ENCODE results near the gene TENM3.

The TENM3 gene

GRCh38 chr4:182221987-182222386 lies 21.2 kb upstream of the TENM3 start:
- Histone ChIP-seq H3K9me3 (ENCODE audit: control insufficient read depth, insufficient read depth, low read length) (no peaks in the 10 kb centered on the region), H3K27ac (ENCODE audit: low read depth, low read length) (no peak overlapping the region), H3K27me3 (ENCODE audit: control insufficient read depth, low read length) (no peaks in the 10 kb centered on the region), H3K79me2 (ENCODE audit: control insufficient read depth, low read length) (no peaks in the 10 kb centered on the region), H3K4me3 (ENCODE audit: low read length) (no peak overlapping the region), H3K9me2 (replicated peaks; ENCODE audit: control insufficient read depth, low read length) (no peaks in the 10 kb centered on the region), H3K4me1 (ENCODE audit: control insufficient read depth, low read length) (no peaks in the 10 kb centered on the region), H3K36me3 (ENCODE audit: control insufficient read depth, low read length) (no peaks in the 10 kb centered on the region), H3K4me2 (ENCODE audit: low read length) (no peak overlapping the region), H3F3A (ENCODE audit: control insufficient read depth, insufficient read depth) (no peaks in the 10 kb centered on the region), H4K20me1 (ENCODE audit: control insufficient read depth, insufficient read depth, low read depth, low read length) (no peaks in the 10 kb centered on the region)
- TF ChIP-seq EZH2phosphoT487 (IDR thresholded peaks at IDR 0.05; ENCODE audit: borderline replicate concordance, low read length) (no peak), CTCF (IDR thresholded peaks at IDR 0.05; ENCODE audit: low read depth, low read length, poor library complexity, severe bottlenecking) (no peak)

DNA sequence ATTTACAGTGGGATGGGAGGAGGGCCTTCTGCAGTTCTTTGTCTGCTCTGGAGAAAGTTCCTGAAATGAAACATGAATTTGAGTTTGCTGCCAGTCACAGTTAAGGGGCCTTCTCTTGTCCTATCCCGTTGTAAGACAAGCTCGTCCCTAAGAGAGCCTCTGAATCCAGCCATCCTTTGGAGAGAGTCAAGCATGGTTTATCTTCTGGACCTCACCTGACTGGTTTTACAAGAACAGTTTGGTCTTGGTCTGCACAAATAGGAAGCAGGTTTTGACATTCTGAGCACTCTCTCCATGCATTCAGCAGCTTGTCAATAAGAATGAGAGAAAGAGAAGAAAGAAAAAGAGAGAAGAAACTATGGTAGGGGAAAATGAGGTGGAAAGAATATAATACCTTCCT lies 20.4 kb upstream of the TENM3 start:
- Histone ChIP-seq H3K9me2 (replicated peaks; ENCODE audit: control insufficient read depth, low read length) (no peaks in the 10 kb centered on the region), H3K27me3 (ENCODE audit: control insufficient read depth, low read length) (no peaks in the 10 kb centered on the region), H3K36me3 (ENCODE audit: control insufficient read depth, low read length) (no peaks in the 10 kb centered on the region), H3K4me3 (ENCODE audit: low read length) (no peak overlapping the region), H3F3A (ENCODE audit: control insufficient read depth, insufficient read depth) (no peaks in the 10 kb centered on the region), H3K9me3 (ENCODE audit: control insufficient read depth, insufficient read depth, low read length) (no peaks in the 10 kb centered on the region), H3K27ac (ENCODE audit: low read depth, low read length) (no peak overlapping the region), H3K4me1 (ENCODE audit: control insufficient read depth, low read length) (no peaks in the 10 kb centered on the region), H3K79me2 (ENCODE audit: control insufficient read depth, low read length) (no peaks in the 10 kb centered on the region), H3K4me2 (ENCODE audit: low read length) (no peak overlapping the region), H4K20me1 (ENCODE audit: control insufficient read depth, insufficient read depth, low read depth, low read length) (no peaks in the 10 kb centered on the region)
- TF ChIP-seq CTCF (IDR thresholded peaks at IDR 0.05; ENCODE audit: low read depth, low read length, poor library complexity, severe bottlenecking) (no peak), EZH2phosphoT487 (IDR thresholded peaks at IDR 0.05; ENCODE audit: borderline replicate concordance, low read length) (no peak)

DNA sequence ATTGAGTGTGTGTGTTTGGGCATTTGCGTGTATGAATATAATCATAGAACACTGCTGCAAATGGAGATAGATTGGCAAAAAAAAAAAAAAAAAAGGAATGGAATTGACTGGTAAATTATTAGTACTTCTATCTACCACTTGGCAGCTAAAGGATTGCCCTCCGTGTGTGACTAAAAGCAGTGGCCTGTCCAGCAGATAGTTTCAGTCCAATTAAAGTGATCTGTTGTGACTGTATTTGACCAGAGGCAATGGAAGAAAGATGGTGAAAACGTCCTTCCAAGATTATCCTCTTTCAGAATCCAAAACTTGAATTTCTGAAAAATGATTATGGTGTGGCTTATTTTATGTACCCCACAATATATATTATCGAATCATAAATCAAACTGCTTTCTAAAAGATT lies 19.5 kb upstream of the TENM3 start:
- H3K27me3 ChIP-seq (ENCODE audit: control insufficient read depth, low read length), result no peaks in the 10 kb centered on the region
- H3K79me2 ChIP-seq (ENCODE audit: control insufficient read depth, low read length), result no peaks in the 10 kb centered on the region
- H3F3A ChIP-seq (ENCODE audit: control insufficient read depth, insufficient read depth), result no peaks in the 10 kb centered on the region
- no peaks in the 10 kb centered on the region for H3K4me1 ChIP-seq (ENCODE audit: control insufficient read depth, low read length)
- no peaks in the 10 kb centered on the region for H3K9me3 ChIP-seq (ENCODE audit: control insufficient read depth, insufficient read depth, low read length)
- H3K9me2 ChIP-seq (replicated peaks; ENCODE audit: control insufficient read depth, low read length), result no peaks in the 10 kb centered on the region
- TF ChIP-seq EZH2phosphoT487 (IDR thresholded peaks at IDR 0.05; ENCODE audit: borderline replicate concordance, low read length) (no peak), CTCF (IDR thresholded peaks at IDR 0.05; ENCODE audit: low read depth, low read length, poor library complexity, severe bottlenecking) (no peak)
- no peak overlapping the region for H3K4me3 ChIP-seq (ENCODE audit: low read length)
- no peak overlapping the region for H3K27ac ChIP-seq (ENCODE audit: low read depth, low read length)
- H3K4me2 ChIP-seq (ENCODE audit: low read length), result no peak overlapping the region
- H3K36me3 ChIP-seq (ENCODE audit: control insufficient read depth, low read length), result no peaks in the 10 kb centered on the region
- no peaks in the 10 kb centered on the region for H4K20me1 ChIP-seq (ENCODE audit: control insufficient read depth, insufficient read depth, low read depth, low read length)
